ENCODE results near the gene FHL3. TPM values are rescaled to one million over a fixed set of nuclear protein-coding genes. Genes with fewer than 3 reads are reported as not detected.

Gene FHL3, protein sequence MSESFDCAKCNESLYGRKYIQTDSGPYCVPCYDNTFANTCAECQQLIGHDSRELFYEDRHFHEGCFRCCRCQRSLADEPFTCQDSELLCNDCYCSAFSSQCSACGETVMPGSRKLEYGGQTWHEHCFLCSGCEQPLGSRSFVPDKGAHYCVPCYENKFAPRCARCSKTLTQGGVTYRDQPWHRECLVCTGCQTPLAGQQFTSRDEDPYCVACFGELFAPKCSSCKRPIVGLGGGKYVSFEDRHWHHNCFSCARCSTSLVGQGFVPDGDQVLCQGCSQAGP
- 21.2 and 22.4 TPM in 2 replicates for total RNA-seq
- long read RNA-seq = 0 reads

DNA sequence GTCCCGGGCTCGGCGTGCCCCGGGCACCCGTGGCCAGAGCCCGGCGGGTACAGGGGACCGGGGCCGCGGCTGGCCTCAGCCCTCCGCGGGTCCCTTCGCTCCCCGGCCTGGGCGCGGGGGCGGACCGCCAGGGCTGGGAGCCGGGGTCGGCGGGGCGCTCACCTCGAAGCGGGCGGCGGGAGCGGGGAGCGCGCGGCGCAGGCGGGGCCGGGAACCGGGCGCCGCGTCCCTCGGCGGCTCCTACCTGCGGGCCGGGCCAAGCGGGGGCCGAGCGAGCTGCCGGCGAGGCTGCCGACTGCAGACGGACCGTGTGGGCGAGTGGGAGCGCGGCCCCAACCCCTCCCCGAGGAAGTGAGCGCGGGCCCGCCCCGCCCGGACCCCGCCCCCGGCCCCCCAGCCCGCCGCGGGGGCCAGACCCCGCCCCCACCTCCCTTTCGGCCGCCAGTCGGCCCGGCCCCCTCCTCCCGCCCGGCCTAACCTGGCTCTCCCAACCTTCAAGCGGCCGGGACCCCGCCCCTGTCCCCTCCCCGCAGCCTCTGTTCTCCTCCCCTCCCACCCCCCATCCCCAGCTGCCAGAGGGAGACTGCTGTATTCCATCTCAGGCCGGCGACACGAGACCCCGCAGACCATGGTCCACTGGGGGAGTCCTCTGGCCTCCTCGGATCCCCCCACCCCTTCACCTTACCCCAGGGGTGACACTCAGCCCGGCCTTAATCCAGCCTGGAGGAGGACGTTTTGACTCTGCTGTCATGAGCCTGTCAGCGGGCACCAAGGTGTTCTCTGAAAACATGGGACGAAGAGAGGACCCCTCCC is at the start of gene FHL3:
TSS of gene FHL3 (minus strand) at position 320 of the 813 bp plus-strand sequence. CDS start 6,102 bp downstream, outside the sequence.
- Mint-ChIP-seq H3K27ac (ENCODE audit: unreplicated experiment) (peak within 1 kb of the TSS; percentile 19), H3K4me1 (peaks cover 34% of the 10 kb centered on the region), H3K36me3 (ENCODE audit: low read depth) (no peaks in the 10 kb centered on the region), H3K4me3 (peak within 1 kb of the TSS; percentile 85), H3K9me3 (no peaks in the 10 kb centered on the region), H3K27me3 (ENCODE audit: low read depth) (peaks cover 5% of the 10 kb centered on the region)
- TF ChIP-seq, protein P1, sequence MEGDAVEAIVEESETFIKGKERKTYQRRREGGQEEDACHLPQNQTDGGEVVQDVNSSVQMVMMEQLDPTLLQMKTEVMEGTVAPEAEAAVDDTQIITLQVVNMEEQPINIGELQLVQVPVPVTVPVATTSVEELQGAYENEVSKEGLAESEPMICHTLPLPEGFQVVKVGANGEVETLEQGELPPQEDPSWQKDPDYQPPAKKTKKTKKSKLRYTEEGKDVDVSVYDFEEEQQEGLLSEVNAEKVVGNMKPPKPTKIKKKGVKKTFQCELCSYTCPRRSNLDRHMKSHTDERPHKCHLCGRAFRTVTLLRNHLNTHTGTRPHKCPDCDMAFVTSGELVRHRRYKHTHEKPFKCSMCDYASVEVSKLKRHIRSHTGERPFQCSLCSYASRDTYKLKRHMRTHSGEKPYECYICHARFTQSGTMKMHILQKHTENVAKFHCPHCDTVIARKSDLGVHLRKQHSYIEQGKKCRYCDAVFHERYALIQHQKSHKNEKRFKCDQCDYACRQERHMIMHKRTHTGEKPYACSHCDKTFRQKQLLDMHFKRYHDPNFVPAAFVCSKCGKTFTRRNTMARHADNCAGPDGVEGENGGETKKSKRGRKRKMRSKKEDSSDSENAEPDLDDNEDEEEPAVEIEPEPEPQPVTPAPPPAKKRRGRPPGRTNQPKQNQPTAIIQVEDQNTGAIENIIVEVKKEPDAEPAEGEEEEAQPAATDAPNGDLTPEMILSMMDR (conservative IDR thresholded peaks at IDR 0.05) = no peak
- no peak for DNase-seq (ENCODE audit: low read depth, low spot score)

DNA sequence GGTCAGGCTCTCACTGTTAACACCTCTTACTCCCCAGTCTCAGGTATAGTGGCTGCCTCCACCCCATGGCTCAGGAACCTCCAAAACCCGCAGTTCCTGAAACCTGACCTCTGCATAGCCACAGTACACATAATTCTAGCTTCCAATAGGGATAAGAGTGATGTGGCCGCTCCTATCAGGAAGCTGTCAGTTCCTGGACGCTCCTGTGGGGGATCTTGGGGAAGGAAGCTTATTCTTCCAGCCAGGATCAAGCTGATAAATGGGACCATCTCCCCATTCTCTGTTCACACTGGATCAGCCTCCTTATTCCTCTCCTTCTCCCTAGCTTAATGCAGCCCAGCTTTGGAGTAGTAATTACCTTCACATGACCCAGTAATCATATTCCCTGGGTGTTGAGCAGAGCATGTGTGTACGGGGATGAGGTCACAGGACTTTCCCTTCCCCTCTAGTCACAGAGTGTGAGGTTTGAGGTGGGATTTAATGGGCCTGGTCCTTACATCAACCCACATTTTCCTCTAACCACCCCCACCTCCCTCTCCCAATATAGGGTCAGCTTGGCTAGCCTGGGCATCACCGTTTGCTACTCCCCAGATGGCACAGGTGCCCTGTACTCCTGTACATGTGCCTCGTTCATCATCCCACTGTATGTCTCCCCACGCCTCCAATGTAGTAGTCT is 48.2 kb upstream of the FHL3 start:
- no peaks in the 10 kb centered on the region for H3K36me3 Mint-ChIP-seq (ENCODE audit: low read depth)
- no peaks in the 10 kb centered on the region for H3K9me3 Mint-ChIP-seq
- H3K27me3 Mint-ChIP-seq (ENCODE audit: low read depth) = peaks cover 41% of the 10 kb centered on the region
- no peak overlapping the region for H3K4me3 Mint-ChIP-seq
- DNase-seq (ENCODE audit: low read depth, low spot score) = no peak
- TF ChIP-seq, protein P1 (conservative IDR thresholded peaks at IDR 0.05) = no peak
- peaks cover 53% of the 10 kb centered on the region for H3K4me1 Mint-ChIP-seq
- H3K27ac Mint-ChIP-seq (ENCODE audit: unreplicated experiment) = no peak overlapping the region

DNA sequence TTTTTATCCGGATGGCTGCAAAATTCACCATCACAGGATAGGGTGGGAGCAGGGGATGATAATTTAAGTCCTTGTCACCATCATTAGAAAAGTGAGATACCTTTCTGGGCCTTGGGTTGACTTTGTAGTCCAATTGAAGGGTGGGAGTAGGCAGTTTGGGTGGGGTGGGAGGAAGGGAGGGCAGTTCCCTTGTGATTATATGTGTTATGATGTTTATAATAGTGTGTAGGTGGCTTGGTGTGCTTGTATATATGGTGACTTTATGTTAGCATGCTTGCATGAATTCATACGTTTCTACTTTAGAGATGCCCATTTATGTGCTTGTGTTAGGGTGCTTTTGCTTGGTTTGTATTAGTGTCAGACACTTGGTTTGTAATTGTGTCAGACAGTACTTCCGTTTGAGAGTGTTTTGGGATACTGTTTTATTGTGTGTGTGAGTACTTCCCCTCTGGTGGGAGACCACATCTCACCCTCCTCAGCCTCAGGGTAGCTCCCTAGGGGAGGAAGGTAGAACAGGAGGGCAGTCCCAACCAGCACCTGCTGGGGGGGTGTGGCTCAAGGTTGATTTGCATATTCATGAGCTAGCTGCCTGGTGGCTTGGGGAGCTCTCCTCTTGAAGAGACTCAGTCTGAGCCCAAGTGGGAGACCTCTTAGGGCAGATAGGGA is 47.6 kb upstream of the FHL3 start:
- Mint-ChIP-seq H3K27me3 (ENCODE audit: low read depth) (peaks cover 46% of the 10 kb centered on the region), H3K4me3 (no peak overlapping the region), H3K4me1 (peaks cover 52% of the 10 kb centered on the region), H3K9me3 (no peaks in the 10 kb centered on the region), H3K36me3 (ENCODE audit: low read depth) (no peaks in the 10 kb centered on the region), H3K27ac (ENCODE audit: unreplicated experiment) (no peak overlapping the region)
- TF ChIP-seq, protein P1 (conservative IDR thresholded peaks at IDR 0.05) = no peak
- DNase-seq (ENCODE audit: low read depth, low spot score) = no peak

DNA sequence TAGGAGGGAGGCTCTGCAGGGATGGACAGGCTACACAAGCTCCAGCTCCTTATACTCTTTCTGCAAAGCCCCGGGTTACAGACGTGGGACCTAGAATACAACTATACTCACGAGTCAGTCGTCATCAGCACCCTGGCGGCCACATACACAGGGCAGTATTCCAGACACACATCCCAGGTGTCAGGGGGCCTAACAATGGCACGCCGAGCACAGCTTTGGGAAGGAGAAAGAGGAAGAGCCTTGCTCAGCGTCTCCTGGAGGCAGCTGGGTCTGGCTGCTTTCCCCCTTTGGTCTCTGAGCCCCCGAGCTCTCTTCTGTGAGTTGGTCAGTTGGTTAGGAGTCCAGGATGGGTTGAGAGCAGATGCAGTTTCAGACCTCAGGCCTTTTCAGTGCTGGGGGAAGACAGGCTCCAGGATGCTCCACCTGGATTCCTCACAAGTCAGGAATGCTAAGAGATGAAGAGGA is 45.8 kb upstream of the FHL3 start:
- Mint-ChIP-seq H3K36me3 (ENCODE audit: low read depth) (no peaks in the 10 kb centered on the region), H3K27me3 (ENCODE audit: low read depth) (peaks cover 53% of the 10 kb centered on the region), H3K9me3 (no peaks in the 10 kb centered on the region), H3K4me3 (peak overlapping the region; percentile 20), H3K4me1 (peaks cover 56% of the 10 kb centered on the region), H3K27ac (ENCODE audit: unreplicated experiment) (no peak overlapping the region)
- TF ChIP-seq, protein P1 (conservative IDR thresholded peaks at IDR 0.05) = no peak
- no peak for DNase-seq (ENCODE audit: low read depth, low spot score)

Measured in neural crest cell (in vitro differentiated cells).